ENCODE data around the gene CLEC18C.
"Not testable (repeated sequence)": the region's sequence is repeated elsewhere in the genome, so short reads cannot be mapped to it uniquely, and the experiment has no call there.

The CLEC18C gene

GRCh38 chr16:70173212-70173837 is at the start of gene CLEC18C:
CLEC18C (plus strand) TSS chr16:70173787; CDS start chr16:70174279, 492 bp downstream.
- in situ Hi-C loops (cut with MboI; ENCODE audit: low sequenced_read_pairs): not testable (repeated sequence)

DNA sequence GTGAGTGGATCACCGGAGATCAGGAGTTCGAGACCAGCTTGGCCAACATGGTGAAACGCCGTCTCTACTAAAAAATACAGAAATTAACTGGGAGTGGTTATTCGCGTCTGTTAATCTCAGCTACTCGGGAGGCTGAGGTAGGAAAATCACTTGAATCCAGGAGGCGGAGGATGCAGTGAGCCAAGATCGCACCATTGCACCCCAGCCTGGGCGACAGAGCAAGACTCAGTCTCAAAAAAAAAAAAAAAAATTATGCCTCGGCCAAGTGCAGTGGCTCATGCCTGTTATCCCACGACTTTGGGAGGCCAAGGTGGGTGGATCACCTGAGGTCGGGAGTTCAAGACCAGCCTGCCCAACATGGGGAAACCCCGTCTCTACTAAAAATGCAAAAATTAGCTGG is 49.8 kb upstream of the CLEC18C start:
- in situ Hi-C loops (cut with MboI; ENCODE audit: low sequenced_read_pairs): not testable (repeated sequence)

- in situ Hi-C loops (cut with MboI; ENCODE audit: low sequenced_read_pairs): not testable (repeated sequence)
Observed at GRCh38 chr16:70126226-70126625, 47.4 kb upstream of the CLEC18C start.

GRCh38 chr16:70127706-70128105 is 45.9 kb upstream of the CLEC18C start:
- in situ Hi-C loops (cut with MboI; ENCODE audit: low sequenced_read_pairs): not testable (repeated sequence)

GRCh38 chr16:70128844-70129243 is 44.7 kb upstream of the CLEC18C start:
- in situ Hi-C loops (cut with MboI; ENCODE audit: low sequenced_read_pairs): not testable (repeated sequence)

GRCh38 chr16:70135796-70136195 is 37.8 kb upstream of the CLEC18C start:
- in situ Hi-C loops (cut with MboI; ENCODE audit: low sequenced_read_pairs): not testable (repeated sequence)

- in situ Hi-C loops (cut with MboI; ENCODE audit: low sequenced_read_pairs): not testable (repeated sequence)
Observed at GRCh38 chr16:70136595-70136994, 37.0 kb upstream of the CLEC18C start.

DNA sequence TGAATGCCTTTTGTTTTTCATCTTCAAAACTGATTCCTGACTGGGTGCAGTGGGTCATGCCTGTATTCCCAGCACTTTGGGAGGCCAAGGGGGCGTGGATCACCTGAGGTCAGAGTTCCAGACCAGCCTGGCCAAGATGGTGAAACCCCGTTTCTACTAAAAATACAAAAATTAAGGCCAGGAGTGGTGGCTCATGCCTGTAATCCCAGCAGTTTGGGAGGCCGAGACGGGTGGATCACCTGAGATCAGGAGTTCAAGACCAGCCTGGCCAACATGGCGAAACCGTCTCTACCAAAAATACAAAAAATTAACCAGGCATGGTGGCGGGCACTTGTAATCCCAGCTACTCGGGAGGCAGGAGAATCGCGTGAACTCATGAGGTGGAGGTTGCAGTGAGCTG is 30.8 kb upstream of the CLEC18C start:
- in situ Hi-C loops (cut with MboI; ENCODE audit: low sequenced_read_pairs): not testable (repeated sequence)

DNA sequence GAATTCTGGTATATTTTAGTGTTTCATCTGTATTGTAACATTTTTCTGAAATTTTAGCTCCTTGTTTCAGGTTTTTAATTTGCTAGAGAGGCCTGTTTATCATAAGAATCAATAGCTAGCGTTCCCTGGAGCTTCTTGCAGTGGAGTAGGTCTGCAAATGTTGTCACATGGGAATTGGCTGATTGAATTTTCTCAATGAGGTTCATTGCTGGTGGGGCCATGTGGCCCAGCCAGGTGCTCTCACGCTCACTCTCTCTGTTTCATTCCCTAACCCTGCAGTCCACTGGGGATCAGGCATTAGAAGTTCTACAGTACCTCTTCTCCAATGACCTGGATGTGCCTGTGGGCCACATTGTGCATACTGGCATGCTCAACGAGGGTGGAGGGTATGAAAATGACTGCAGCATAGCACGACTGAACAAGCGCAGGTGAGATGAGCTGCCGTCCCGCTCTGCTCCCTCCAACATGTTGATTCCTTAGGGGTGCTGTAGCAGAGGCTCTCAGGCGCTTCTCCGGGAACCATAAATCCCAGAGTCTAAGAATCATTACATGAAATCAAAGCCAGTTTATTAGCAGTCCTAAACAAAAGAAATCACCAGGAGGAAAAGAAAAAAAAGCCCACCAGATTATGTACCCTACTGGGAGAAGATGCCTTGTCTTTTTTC is 30.2 kb upstream of the CLEC18C start:
- in situ Hi-C loops (cut with MboI; ENCODE audit: low sequenced_read_pairs): not testable (repeated sequence)

GRCh38 chr16:70147853-70148252 is 25.7 kb upstream of the CLEC18C start:
- in situ Hi-C loops (cut with MboI; ENCODE audit: low sequenced_read_pairs): not testable (repeated sequence)

- in situ Hi-C loops (cut with MboI; ENCODE audit: low sequenced_read_pairs): not testable (repeated sequence)
Observed at GRCh38 chr16:70148453-70148852, 25.1 kb upstream of the CLEC18C start.

DNA sequence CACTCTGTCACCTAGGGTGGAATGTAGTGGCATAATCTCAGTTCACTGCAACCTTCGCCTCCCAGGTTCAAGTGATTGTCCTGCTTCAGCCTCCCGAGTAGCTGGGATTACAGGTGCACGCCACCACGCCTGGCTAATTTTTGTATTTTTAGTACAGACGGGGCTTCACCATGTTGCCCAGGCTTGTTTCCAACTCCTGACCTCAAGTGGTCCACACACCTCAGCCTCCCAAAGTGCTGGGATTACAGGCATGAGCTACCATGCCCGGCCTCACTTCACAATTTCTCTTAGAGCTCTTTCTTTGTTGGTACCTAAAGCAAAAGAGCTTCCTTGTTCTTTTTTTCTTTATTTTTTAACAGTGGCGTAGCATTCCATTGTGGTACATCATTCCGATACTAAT is 24.3 kb upstream of the CLEC18C start:
- in situ Hi-C loops (cut with MboI; ENCODE audit: low sequenced_read_pairs): not testable (repeated sequence)

- in situ Hi-C loops (cut with MboI; ENCODE audit: low sequenced_read_pairs): no loop called here
Observed at GRCh38 chr16:70151391-70151790, 22.2 kb upstream of the CLEC18C start.

DNA sequence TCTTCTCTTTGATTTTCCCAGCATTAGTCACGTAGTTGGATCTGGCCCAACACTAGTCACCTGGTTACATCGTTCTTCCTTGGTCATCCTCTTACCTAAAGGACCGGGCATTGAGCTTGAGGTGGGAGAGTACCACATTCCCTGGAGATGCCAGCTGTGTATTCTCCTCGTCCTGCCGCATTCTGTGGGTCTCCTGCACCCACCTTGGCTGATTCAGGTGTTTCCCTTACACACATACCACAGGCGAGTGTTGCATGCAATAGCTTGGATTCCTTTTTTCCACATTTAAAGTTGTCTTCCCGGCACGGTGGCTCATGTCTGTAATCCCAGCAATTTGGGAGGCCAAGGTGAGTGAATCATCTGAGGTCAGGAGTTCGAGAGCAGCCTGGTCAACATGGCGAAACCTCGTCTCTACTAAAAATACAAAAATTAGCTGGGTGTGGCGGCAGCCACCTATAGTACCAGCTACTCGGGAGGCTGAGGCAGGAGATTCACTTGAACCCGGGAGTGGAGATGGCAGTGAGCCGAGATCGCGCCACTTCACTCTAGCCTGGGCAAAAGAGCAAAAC is 21.6 kb upstream of the CLEC18C start:
- in situ Hi-C loops (cut with MboI; ENCODE audit: low sequenced_read_pairs): no loop called here

DNA sequence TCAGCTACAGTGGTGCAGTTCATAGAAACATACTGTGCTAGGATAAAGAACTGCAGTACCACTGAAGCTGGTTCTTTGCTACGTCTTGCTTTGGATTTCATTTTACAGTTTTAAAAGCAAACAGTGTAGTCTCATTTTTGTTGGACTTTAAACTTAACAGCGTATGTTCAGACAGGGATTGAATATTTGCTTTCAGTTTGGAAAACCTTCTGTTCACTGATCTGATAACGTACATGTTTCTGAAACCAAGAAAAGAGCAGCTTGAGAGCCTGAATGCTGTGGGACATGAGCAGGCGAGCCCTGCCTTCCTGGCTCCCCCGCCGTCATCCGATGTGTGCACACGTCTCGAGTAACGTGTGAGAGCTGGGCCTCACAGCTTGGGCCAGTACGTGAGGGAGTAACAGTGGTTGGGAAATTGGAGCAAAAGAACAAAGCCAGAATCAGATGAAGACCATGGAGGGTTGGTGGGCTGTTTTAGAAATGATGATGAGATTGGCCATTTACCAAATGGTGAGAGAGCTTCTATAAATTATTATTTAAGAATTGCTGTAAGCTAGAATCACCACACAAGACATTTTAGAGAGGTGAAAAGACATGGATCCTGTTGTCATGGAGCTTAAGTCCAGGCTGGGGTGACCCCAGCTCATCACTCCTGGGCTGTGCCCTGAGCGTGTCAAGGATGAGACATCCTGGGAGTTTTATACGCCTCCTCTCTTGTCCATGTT is 20.8 kb upstream of the CLEC18C start:
- in situ Hi-C loops (cut with MboI; ENCODE audit: low sequenced_read_pairs): no loop called here

DNA sequence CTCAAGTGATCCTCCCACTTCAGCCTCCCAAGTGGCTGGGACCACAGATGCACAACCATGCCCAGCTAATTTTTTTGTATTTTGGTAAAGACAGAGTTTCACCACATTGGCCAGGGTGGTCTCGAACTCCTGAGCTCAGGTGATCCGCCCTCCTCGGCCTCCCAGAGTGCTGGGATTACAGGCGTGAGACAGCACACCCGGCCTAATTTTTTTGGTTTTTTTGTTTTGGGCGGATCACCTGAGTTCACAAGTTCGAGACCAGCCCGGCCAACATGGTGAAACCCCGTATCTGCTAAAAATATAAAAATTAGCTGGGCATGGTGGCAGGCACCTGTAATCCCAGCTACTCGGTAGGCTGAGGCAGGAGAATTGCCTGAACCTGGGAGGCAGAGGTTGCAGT is 18.9 kb upstream of the CLEC18C start:
- in situ Hi-C loops (cut with MboI; ENCODE audit: low sequenced_read_pairs): not testable (repeated sequence)

DNA sequence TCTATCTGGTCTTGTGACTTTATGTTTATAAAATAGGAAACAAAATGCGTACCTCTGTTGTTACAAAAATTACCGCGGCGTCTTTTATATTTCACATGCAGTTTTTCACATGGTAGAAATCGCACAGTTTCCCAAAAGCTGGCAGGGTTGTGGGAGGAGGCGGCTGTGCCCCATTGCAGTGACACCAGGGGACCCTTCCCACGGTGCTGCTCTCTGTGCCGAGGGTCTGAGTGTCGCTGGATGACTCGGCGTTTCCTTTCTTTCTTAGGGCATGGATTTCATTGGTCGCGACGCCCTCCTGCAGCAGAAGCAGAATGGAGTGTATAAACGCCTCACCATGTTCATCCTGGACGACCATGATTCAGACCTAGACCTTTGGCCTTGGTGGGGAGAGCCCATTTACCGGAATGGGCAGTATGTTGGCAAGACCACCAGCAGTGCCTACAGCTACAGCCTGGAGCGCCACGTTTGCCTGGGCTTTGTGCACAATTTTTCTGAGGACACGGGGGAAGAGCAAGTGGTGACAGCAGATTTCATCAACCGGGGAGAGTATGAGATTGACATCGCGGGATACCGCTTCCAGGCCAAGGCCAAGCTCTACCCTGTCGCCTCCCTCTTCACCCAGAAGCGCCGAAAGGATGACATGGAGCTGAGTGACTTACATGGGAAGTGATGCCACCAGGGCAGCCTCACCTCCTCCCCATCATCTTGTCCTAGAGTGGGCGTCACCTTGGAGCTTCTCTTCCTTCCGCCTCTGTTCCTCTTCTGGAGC is 17.2 kb upstream of the CLEC18C start:
- in situ Hi-C loops (cut with MboI; ENCODE audit: low sequenced_read_pairs): no loop called here

- in situ Hi-C loops (cut with MboI; ENCODE audit: low sequenced_read_pairs): no loop called here
Observed at GRCh38 chr16:70157105-70157476, 16.5 kb upstream of the CLEC18C start.

- in situ Hi-C loops (cut with MboI; ENCODE audit: low sequenced_read_pairs): no loop called here
Observed at GRCh38 chr16:70157477-70158260, 15.9 kb upstream of the CLEC18C start.

DNA sequence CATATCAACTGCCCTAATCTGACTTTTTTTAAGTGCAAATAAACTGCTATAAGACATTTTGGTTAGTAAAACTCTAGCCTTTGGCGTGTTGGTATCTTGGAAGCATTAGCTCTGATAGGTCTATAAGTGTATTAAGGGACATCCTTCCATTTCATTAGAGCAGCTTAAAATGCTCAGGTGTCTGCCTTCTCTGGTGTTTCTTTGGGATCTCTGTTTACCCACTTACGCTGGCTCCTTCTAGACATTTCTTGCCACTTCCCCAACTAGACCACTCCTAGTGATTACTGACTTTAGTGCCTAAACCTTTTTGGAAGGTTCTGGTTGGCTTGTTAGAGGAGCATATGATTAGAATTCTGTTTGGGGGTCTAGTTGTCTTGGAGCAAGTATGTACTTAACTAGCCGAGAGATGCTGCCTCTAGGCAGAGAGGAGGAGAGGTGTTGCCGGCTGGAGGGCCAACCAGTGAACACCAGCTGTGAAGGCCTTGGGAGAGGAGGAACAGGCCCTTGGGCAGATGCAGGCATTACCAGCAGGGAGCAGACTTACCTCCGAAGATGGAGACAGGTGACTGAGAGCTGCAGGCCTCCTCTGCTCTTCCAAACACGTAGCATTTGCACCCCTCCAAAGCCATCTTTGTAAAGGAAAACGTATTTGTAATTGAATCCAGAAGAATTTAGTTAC is 15.2 kb upstream of the CLEC18C start:
- in situ Hi-C loops (cut with MboI; ENCODE audit: low sequenced_read_pairs): no loop called here
